Measurements from ENCODE around the gene BPI.
"Not testable (repeated sequence)": the region's sequence is repeated elsewhere in the genome, so short reads cannot be mapped to it uniquely, and the experiment has no call there.

BPI gene

DNA sequence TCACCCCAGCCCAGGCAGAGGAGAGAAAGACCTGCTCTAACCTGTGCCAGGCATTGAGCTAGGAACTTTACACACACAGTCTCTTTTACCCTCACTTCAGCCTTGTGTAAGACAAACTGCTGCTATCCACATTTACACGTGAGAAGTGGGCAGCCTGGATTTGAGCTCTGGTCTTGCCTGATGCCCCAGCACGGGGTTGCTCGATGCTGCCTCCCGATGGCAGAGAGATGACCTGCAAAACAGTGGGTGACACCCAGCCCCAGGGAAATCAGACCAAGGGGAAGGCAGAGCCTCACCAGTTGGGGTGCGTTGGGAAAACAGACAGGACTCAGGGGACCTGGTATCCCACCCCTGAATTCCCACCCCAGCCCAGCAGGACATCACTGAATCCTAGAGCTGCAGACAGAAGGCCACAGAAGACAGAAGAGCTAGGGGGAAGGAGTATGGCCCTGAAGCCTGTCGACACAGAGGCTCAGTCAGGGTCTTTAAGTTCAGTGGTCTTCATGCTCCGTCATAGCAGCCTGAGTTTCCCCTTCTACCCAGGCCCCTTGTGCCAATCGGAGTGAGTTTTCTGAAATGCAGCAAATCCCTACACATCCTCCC is 990 bp downstream of the BPI start:
- no peak for DNase-seq (ENCODE audit: low read depth)

DNA sequence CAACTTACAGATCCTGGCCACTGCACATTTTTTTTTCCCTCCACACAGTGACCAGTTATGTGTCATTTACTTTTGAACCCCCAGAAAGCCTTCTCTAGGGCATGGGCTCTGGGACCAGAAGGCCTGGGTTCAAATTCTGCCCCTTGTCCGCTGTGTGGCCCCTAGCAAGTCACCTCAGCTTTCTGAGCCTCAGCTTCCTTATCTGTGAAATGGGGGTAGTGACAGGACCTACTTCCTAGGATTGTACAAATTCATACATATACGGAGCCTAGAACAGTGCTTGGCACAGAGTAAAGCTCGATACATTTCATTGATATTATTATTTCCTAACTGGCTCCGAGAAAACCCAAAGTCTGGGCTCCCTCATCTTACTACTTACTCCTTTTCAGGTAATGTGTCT is 1.6 kb downstream of the BPI start:
- DNase-seq (ENCODE audit: low read depth): no peak

DNA sequence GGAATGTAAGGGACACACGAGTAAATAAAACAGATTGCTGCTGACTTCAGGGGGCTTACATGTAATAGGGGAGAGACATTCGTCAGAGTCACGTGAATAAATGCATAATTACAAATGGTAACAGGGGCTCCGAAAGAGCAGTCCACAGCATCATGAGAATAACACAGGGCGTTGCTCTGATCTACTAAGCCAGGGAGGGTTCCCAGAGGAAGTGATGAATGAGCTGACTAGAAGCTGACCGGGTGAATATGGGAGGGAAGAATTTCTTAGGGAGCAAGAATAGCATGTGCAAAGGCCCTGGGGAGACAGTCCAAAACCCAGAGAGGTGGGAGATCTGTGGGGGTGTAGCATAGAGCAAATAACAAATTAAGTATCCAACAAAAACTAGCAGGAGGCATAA is 2.4 kb downstream of the BPI start:
- no peak for DNase-seq (ENCODE audit: low read depth)

DNA sequence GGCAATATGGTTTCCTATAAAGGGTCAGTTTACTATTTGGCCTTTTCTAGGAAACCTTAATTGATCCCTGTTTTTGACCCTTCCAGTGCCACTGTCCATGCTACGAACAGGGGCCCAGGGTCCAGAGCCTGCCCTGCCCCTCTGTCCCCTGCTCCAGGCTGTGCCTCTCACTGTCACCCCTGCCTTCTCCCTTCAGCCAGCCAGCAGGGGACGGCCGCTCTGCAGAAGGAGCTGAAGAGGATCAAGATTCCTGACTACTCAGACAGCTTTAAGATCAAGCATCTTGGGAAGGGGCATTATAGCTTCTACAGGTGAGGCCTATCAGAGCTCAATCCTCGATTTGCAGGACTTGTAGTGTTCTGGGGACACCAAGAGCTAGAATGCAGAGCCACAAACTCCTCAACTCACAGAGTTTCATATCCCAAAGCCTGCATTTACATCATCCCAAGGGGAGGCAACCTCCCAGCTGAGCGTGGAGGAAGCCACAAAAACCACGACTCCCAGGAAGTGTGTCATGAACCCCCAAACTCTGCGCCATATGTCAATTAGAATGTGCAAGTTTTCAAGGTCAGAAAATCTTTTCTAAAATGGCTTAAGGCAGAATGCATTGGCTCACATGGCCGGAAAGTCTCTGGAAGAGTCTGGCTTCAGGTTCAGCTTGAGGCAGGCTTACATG is 3.6 kb downstream of the BPI start:
- no peak for DNase-seq (ENCODE audit: low read depth)

DNA sequence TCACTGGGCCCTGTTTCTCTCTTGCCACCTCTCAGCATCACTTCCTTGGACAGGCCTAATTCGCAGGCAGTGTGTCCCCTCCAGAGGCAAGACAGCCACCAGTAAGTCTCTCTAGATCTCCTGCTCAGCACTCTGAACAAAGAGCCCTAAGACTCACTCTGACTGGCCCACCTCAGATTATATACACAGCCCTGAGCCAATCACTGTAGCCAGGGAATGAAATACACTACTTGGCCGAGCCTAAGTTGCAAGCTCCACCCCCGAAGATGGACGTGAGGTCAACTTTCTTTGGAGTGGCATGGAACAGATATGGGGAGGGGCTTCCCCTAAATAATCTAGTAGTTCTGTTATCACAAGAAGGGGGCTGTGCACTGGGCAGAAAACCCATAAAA is 4.1 kb downstream of the BPI start:
- no peak for DNase-seq (ENCODE audit: low read depth)

GRCh38 chr20:38308447-38308846 is 4.5 kb downstream of the BPI start:
- no peak for DNase-seq (ENCODE audit: low read depth)

DNA sequence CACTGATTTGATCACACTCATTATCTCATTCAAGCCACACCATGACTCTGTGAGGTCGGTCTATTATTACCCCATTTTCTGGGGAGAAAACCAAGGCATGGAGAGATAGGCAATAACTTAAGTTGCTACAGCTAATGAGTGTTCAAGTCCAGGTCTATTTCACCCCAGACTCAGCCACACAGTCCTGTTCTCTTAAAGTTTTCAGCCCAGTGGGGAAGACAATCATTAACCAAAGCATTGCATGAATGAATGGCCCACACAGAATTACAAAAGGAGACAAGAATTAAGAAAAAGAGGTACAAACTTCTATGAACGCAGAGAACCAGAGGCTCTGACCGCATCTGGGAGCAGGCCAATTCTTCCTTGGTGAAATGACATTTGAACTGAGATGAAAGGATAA is 7.1 kb downstream of the BPI start:
- DNase-seq (ENCODE audit: low read depth): no peak

DNA sequence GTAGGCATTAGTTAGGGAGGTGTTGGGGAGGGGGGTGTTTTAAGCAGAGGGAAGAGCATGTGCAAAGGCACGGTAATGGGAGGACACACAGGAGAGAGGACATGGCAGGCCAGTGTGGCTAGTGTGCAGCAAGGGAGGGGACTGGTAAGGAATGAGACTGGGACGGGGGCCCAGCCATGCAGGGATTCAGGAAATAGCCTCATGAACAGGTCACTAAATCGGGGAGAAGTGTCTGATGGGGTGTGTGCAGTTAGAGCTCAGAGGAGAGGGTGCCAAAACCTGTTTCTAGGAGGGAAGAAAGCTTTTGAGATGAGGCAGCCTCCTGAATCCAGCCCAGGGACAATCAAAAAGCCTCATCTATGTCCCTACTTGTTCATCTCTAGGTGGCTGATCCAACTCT is 7.5 kb downstream of the BPI start:
- no peak for DNase-seq (ENCODE audit: low read depth)

- no peak for DNase-seq (ENCODE audit: low read depth)
Observed at GRCh38 chr20:38313676-38314075, 9.7 kb downstream of the BPI start.

DNA sequence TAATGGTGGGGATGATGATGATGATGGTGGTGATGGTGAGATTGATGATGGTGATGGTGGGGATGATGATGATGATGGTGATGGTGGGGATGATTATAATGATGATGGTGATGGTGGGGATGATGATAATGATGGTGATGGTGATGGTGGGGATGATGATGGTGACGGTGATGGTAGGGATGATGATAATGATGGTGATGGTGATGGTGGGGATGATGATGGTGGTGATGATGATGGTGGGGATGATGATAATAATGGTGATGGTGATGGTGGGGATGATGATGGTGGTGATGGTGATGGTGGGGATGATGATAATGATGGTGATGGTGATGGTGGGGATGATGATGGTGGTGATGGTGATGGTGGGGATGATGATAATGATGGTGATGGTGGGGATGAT is 10.4 kb downstream of the BPI start:
- not testable (repeated sequence) for DNase-seq (ENCODE audit: low read depth)

DNA sequence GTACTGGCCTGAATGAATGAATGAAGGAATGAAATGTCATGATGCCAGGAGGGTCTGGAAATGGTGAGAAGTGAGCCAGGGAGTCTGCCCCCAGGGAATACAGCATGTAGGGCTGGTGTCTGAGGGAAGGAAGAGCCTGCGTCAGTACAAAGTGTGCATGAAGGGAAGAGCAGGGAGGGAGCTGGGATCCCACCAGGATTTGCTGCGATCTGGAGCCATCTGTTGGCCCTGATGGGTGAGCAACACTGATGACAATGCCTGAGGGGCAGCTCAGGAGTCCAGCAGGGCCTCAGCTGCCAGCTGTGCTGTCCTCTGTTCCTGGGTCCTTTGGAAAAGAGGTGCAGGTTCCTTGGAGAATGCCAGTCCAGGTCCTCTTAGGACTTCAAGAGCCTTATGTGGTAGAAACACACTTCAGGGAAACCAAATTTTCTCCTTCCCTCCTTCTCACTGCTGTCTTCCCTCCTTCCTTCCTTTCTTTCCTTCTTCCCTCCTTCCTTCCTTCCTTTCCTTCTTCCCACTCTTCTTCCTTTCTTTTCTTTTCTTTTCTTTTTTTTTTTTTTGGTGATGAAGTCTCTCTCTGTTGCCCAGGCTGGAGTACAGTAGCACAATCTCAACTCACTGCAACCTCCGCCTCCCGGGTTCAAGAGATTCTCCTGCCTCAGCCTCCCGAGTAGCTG is 11.5 kb downstream of the BPI start:
- DNase-seq (ENCODE audit: low read depth): no peak

DNA sequence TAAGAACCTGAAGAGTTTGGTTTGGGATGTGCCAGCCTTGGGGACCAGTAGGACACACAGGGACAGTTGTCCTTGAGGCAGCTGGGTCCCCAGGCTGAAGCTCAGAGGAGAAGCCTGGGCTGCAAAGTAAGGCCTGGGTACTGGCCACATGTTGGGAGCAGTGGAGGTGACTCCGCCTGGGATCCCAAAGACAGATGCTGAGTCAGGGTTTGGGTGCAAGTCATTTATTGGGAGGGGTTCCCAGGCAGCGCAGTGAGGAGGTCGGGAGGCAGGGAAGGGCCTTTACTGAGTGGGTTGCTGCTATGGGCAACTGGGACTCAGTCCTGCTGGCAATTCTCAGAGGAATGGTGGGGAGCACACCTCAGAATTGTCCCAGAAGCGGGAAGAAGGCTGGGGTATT is 12.4 kb downstream of the BPI start:
- no peak for DNase-seq (ENCODE audit: low read depth)

GRCh38 chr20:38317422-38317821 is 13.5 kb downstream of the BPI start:
- no peak for DNase-seq (ENCODE audit: low read depth)

- DNase-seq (ENCODE audit: low read depth): no peak
Observed at GRCh38 chr20:38320221-38320620, 16.3 kb downstream of the BPI start.

DNA sequence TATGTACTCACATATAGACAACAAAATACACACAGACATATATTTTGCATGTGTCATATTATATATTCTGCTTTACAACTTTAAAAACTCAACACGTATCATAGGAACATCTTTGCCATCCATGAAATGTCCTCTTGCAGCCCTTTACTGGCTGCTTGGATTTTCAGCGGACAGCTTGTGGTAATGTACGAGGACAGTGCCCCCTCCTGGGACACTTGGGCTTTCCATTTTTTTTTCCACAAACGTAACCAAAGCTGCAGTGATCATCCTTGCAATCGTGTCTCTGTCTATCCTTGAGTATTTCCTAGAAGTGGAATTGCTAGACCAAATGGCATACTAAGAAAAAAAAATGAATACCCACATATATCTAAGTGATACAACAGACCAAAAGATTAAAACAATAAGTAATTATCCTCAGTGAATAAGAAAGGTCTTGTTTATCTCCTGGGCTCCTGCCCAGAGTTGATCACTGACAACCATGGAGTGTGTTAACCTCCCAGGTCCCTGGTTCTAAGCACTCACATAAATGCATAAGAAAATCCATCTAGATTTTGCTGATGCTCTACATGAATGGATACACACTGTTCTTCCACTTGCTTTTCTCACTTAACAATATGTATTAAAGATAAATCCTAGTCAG is 18.1 kb downstream of the BPI start:
- no peak for DNase-seq (ENCODE audit: low read depth)

DNA sequence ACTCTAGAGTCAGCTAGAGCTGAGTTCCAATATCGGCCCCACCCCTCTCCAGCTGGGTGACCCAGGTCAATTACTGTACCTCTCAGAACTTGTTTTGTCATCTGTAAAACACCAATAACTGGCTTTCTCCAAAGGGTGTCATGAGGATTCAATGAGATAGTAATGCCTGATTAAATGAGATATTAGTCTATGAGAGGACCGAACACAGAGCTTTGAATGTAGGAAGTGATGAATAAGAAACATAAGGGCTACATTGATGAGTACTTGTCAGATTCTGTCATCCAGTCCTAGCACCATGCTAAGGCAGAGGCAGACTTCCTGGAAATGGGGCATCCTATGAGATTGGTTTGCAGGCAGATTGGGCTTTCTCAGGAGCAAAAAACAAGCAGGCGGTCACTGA is 20.2 kb downstream of the BPI start:
- no peak for DNase-seq (ENCODE audit: low read depth)

GRCh38 chr20:38325167-38325566 is 21.2 kb downstream of the BPI start:
- DNase-seq (ENCODE audit: low read depth): no peak

- no peak for DNase-seq (ENCODE audit: low read depth)
Observed at GRCh38 chr20:38325905-38326304, 21.9 kb downstream of the BPI start.

GRCh38 chr20:38326309-38326708 is 22.4 kb downstream of the BPI start:
- no peak for DNase-seq (ENCODE audit: low read depth)

DNA sequence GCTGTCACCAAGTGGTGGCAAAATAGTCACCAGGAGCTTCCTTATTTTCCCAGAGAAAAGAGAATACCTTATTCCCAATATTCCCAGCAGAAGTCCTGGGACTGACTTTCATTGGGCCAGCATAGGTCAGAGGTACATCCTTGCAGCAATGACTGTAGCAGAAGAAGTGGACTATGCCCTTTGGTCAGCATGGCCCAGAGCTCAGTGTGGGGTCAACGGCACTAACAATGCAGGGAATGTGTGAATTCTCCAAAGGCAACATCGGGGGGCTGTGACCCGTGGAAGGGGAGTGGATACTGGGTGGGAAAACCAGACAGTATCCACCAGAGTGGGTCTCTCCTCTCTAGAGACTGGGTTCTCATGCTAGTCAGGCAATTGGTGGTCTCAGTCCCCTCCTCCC is 26.7 kb downstream of the BPI start:
- DNase-seq (ENCODE audit: low read depth): no peak

DNA sequence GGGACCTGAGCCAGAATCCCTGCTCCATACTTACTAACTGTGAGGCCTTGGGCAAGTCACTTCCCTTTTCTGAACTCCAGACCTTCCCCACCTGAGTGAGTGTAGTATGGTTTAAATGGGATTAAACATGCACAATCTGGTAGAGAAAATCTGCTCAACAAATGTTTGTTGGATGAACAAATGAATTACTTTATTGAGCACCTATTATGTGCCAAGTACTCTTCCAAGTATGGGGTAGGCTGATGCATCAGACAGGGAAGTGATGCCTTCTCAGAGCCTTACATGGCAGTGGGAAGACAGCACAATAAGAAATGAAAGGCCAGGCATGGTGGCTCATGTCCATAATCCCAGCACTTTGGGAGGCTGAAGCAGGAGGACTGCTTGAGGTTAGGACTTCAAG is 27.3 kb downstream of the BPI start:
- no peak for DNase-seq (ENCODE audit: low read depth)

GRCh38 chr20:38331814-38332213 is 27.9 kb downstream of the BPI start:
- no peak for DNase-seq (ENCODE audit: low read depth)

GRCh38 chr20:38334016-38334415 is 30.1 kb downstream of the BPI start:
- no peak for DNase-seq (ENCODE audit: low read depth)

Measured in T-helper 22 cell (primary cell).